HepG2 (cell line): ENCODE results near the gene MEG3.

Source experiments
- EZH2 ChIP-seq: conservative IDR thresholded peaks from 2 replicates; pipeline ENCODE4 v1.6.1; 2012; ENCODE audit warnings: mild to moderate bottlenecking, low read depth, low read length, moderate library complexity
- HHEX ChIP-seq: IDR thresholded peaks from 2 replicates; pipeline ENCODE4 v1.6.1; 2016; ENCODE audit warnings: control low read depth
- ZNF564 ChIP-seq: sonication (generic); formaldehyde crosslinking; IDR thresholded peaks from 2 replicates; pipeline ENCODE4 v1.8.1; 2023; ENCODE audit warnings: mild to moderate bottlenecking, missing genetic modification reagents
- ZNF746 ChIP-seq: sonication (generic); formaldehyde crosslinking; IDR thresholded peaks from 2 replicates; pipeline ENCODE4 v1.8.0; 2022; ENCODE audit warnings: mild to moderate bottlenecking, missing genetic modification reagents
- ZNF749 ChIP-seq: sonication (generic); formaldehyde crosslinking; IDR thresholded peaks from 2 replicates; pipeline ENCODE4 v1.8.0; 2022; ENCODE audit warnings: mild to moderate bottlenecking, missing genetic modification reagents, moderate library complexity, borderline replicate concordance
- TF ChIP-seq, protein P1 (sequence below): sonication (generic); formaldehyde crosslinking; IDR thresholded peaks from 2 replicates; pipeline ENCODE4 v1.5.0; 2020; ENCODE audit warnings: mild to moderate bottlenecking, missing genetic modification reagents, moderate library complexity

DNA sequence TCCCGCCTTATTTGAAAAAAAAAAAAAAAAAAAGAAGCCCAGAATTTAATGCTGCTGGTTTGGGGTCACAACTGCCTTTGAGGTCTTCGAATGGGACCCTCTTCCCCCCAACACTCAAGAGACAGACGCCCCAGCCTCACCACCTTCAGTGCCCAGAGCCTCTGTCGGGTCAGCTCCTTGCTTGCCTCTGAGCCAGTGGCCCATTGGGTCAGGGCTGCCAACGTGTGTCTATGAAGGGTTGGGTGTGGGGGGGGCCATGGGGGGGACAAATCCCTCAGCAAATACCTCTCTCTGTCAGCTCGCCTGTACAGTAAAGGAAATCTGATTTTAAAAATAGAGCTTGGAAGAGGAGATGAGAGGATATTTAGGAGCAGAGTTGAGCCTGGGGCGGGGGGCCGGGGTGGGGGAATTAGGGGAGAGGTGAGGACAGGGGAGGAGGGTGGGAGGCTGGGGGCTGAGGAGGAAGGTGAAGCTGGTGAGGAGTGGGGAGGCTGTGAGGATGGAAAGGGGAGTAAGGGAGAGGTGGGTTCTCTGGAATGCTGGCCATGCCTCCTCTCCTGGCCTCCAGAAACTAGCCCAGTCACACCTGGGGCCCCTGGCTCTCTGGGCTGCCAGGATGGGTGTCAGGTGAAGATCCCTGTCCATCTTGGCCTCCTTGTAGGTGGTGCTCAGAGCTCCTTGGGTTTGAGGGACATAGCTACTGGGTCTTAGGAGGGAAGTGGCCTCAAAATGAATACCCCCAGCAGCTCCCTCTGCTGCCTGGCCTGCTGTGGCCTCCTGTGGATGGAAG lies 64.3 kb downstream of the MEG3 start:
- TF ChIP-seq ZNF564 (CRISPR knock-in tag) (no peak), EZH2 (no peak), HHEX (CRISPR knock-in tag) (no peak), ZNF746 (CRISPR knock-in tag) (no peak), ZNF749 (CRISPR knock-in tag) (no peak)
- TF ChIP-seq, protein P1, sequence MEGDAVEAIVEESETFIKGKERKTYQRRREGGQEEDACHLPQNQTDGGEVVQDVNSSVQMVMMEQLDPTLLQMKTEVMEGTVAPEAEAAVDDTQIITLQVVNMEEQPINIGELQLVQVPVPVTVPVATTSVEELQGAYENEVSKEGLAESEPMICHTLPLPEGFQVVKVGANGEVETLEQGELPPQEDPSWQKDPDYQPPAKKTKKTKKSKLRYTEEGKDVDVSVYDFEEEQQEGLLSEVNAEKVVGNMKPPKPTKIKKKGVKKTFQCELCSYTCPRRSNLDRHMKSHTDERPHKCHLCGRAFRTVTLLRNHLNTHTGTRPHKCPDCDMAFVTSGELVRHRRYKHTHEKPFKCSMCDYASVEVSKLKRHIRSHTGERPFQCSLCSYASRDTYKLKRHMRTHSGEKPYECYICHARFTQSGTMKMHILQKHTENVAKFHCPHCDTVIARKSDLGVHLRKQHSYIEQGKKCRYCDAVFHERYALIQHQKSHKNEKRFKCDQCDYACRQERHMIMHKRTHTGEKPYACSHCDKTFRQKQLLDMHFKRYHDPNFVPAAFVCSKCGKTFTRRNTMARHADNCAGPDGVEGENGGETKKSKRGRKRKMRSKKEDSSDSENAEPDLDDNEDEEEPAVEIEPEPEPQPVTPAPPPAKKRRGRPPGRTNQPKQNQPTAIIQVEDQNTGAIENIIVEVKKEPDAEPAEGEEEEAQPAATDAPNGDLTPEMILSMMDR (CRISPR knock-in tag), result no peak
